Lung (tissue), 12 donors: ENCODE measurements around the gene SLC38A10. TPM values are rescaled to one million over a fixed set of nuclear protein-coding genes. Genes with fewer than 3 reads are reported as not detected.

Experiments
- ATAC-seq: fragments of 200-7000 bp; cut with Tn5 transposase; one replicate; pipeline ENCODE4 v1.9.1; 2020; ENCODE audit warnings: moderate number of reproducible peaks; ENCODE audit not compliant: insufficient read depth, low FRiP score
- DNase-seq, 3 donors: peaks; one replicate each; pipeline ENCODE4 v3.0.0-alpha.2; 2013 to 2017
- H3K27ac ChIP-seq, 2 donors: one replicate each; pipeline ENCODE4 v1.5.1; 2013; ENCODE audit warnings: mild to moderate bottlenecking in 2 of 2, moderate library complexity in 2 of 2, control low read depth in 1 of 2, inconsistent platforms in 1 of 2, low read depth in 1 of 2, low read length in 1 of 2
- H3K27me3 ChIP-seq, 3 donors: one replicate each; pipeline ENCODE4 v1.5.1; 2013; ENCODE audit warnings: low read length in 2 of 3; ENCODE audit not compliant: control insufficient read depth in 3 of 3, insufficient read depth in 3 of 3
- H3K36me3 ChIP-seq, 4 donors: one replicate each; pipeline ENCODE4 v1.5.1; 2013; ENCODE audit warnings: low read length in 4 of 4, mild to moderate bottlenecking in 1 of 4, moderate library complexity in 1 of 4; ENCODE audit not compliant: control insufficient read depth in 4 of 4, insufficient read depth in 4 of 4
- H3K4me1 ChIP-seq, 5 donors: one replicate each; pipeline ENCODE4 v1.5.1; 2013; ENCODE audit warnings: low read length in 5 of 5, mild to moderate bottlenecking in 2 of 5, moderate library complexity in 1 of 5; ENCODE audit not compliant: control insufficient read depth in 5 of 5, insufficient read depth in 5 of 5
- H3K4me3 ChIP-seq: one replicate; pipeline ENCODE4 v1.5.1; 2013; ENCODE audit warnings: mild to moderate bottlenecking, control low read depth, moderate library complexity
- H3K9ac ChIP-seq, 2 donors: one replicate each; pipeline ENCODE4 v1.5.1; 2013; ENCODE audit warnings: low read length in 2 of 2, control low read depth in 1 of 2; ENCODE audit not compliant: insufficient read depth in 1 of 2
- H3K9me3 ChIP-seq, 4 donors: one replicate each; pipeline ENCODE4 v1.5.1; 2013; ENCODE audit warnings: low read length in 3 of 4, mild to moderate bottlenecking in 1 of 4, moderate library complexity in 1 of 4; ENCODE audit not compliant: control insufficient read depth in 4 of 4, insufficient read depth in 3 of 4
- CTCF ChIP-seq: IDR thresholded peaks from 2 replicates; pipeline ENCODE4 v1.5.1; 2012; ENCODE audit warnings: mild to moderate bottlenecking; ENCODE audit errors: control extremely low read depth, extremely low read depth
- WGBS, 2 donors: extraction: QIAGEN DNeasy Blood & Tissue Kit; methylation state at CpG; one replicate each; pipeline ENCODE4 v1.1.7; 2013; 5-methylcytosine and 5-hydroxymethylcytosine counted together
- polyA plus RNA-seq, 2 donors: library from polyadenylated mRNA; stranded (reverse); fragments of 200-250 nt; gene quantifications; one replicate each; pipeline ENCODE4 v1.2.1, GENCODE V29; 2013
- total RNA-seq, 2 donors: library from RNA; depleted of rRNA in 1 of 2; stranded (reverse); fragments of >200 nt in 1 of 2; gene quantifications; one replicate each; pipeline ENCODE4 v1.2.1, GENCODE V29; 2014 to 2021
- donor health status: control.
- donor health status: control.
- donor health status: Bipolar disorder and iron deficiency.
- donor health status: healthy.
- donor health status: DM: yes; HTN: yes; CAD: no.

Gene SLC38A10
- total and polyA plus RNA-seq, 4 donors, result 56.0 to 127 (median 82.4) TPM

- Histone ChIP-seq H3K27ac (no peak overlapping the region), H3K9me3 (no peaks in the 10 kb centered on the region), H3K9ac (no peak overlapping the region), H3K36me3 (no peaks in the 10 kb centered on the region), H3K4me3 (no peak overlapping the region), H3K27me3 (no peaks in the 10 kb centered on the region), H3K4me1 (peaks cover 0 to 8% (median 0%) of the 10 kb centered on the region in 5 donors)
- DNase-seq (no peak), ATAC-seq (no peak)
- WGBS, 2 donors, result 79 to 84% methylated on average over 17 of the region's 17 CpGs
- TF ChIP-seq CTCF, result no peak
These were observed 23.0 kb upstream of the SLC38A10 start for GRCh38 chr17:81317961-81318605.

GRCh38 chr17:81317530-81317821 lies 22.4 kb upstream of the SLC38A10 start:
- no peaks in the 10 kb centered on the region for H3K36me3 ChIP-seq
- WGBS, 2 donors, result 85 to 87% methylated on average over 10 of the region's 10 CpGs
- H3K9me3 ChIP-seq, result no peaks in the 10 kb centered on the region
- H3K27ac ChIP-seq, result no peak overlapping the region
- ATAC-seq (no peak), DNase-seq (no peak)
- no peaks in the 10 kb centered on the region for H3K27me3 ChIP-seq
- H3K4me1 ChIP-seq, result peaks cover 0 to 8% (median 0%) of the 10 kb centered on the region in 5 donors
- H3K9ac ChIP-seq, result no peak overlapping the region
- no peak for TF ChIP-seq CTCF
- no peak overlapping the region for H3K4me3 ChIP-seq

GRCh38 chr17:81315885-81316391 lies 20.8 kb upstream of the SLC38A10 start:
- Histone ChIP-seq H3K9ac (no peak overlapping the region), H3K4me3 (no peak overlapping the region), H3K36me3 (no peaks in the 10 kb centered on the region), H3K4me1 (peaks cover 0 to 8% (median 0%) of the 10 kb centered on the region in 5 donors), H3K27ac (no peak overlapping the region), H3K27me3 (no peaks in the 10 kb centered on the region), H3K9me3 (no peaks in the 10 kb centered on the region)
- TF ChIP-seq CTCF, result no peak
- 90 to 93% methylated on average over 19 to 20 of the region's 20 CpGs for WGBS, 2 donors
- ATAC-seq, result no peak
- DNase-seq, result no peak
